ENCODE results near the gene TMEM114.
"Not testable (repeated sequence)": the region's sequence is repeated elsewhere in the genome, so short reads cannot be mapped to it uniquely, and the experiment has no call there.

Gene TMEM114

DNA sequence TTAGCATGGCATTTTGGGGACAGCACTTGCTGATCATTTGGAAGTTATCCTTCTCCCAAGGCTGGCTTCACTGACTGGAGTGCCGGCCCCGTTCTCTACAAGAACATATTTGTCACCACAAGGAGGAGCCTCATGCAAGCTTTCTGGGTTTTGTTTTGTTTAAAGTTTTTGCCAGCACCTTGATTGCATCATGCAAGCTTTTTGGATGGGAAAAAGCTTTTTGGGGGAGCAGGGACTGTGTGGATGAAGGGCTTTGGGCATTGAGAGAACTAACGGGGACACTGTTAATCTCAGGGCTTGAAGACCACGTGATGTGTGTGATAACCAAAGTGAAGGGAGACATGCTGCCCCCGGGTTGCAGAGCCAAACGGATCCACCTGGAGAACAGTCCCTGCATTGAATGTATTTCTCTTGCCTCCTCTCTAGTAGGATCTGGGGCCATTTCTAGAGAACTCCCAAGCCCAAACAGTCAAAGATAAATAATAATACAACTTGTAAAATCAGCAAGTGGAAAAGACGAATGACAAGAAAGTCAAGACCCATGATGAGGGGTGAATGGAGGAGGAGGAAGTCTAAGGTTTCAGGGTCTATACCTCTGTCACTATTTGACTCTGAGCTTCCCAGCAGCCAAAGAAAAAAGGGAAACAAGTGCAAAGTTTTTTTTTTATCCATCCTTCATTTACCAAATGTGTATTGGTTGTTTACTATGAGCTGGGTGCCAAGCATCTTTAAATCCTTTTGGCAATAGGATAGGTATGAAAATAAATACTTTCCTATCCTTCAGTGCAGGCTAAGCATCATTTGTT lies 17.2 kb downstream of the TMEM114 start:
- peak; percentile 71 for DNase-seq

DNA sequence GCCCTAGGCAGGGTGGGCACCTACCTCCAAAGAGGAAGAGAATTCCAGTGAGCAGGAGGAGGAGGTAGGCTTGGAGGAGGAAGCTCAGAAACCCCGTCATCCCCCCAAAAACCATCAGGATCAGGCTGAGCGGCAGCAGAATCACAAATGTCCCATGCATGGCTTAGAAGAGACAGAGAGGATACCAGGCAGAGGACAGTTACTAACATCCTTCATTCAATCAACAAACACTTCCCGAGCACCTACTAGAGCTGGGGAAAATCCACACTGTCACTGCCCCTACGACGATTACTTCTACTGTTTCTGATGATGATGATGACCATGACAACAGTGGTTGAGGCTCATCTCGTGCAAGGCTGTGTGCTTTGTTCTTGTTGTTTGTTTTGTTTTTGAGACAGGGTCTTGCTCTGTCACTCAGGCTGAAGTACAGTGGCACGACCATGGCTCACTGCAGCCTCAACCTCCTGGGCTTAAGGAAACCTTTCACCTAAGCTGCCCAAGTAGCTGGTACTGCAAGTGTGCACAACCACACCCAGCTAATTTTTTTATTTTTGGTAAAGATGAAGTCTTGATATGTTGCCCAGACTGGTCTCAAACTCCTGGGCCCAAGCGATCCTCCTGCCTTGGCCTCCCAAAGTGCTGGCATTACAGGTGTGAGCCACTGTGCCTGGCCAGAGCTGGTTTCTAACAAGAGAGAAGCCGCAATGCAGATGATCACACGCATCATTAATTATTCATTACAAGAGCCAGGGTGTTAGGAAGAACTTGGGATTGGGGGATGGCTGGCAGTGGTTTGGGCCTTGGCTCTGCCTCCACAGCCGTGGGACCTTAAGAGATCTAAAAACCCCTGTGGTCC lies 18.0 kb downstream of the TMEM114 start:
- DNase-seq: no peak

DNA sequence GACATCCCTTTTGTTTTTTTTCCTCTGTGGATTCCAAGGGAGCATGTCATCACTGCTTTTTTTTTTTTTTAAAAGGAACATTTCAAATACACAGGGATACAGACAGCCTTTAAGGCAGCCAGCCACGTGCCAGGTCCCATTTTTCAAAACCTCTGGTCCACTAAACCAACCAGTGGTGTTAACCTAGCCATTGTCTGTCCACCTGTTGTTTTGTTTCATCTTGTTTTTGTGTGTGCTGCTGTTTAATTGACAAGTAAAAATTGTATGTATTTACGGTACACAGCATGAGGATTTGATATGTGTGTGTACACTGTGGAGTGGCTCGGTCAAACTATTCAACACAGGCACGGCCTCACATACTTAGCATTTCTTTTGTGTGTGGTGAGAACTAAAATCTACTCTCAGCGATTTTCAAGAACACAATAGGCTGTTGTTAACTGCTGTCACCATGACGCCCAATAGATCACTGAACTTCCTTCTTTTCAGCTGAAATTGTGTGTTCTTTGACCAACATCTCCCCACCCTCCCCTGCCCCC lies 19.2 kb downstream of the TMEM114 start:
- DNase-seq: peak; percentile 69

DNA sequence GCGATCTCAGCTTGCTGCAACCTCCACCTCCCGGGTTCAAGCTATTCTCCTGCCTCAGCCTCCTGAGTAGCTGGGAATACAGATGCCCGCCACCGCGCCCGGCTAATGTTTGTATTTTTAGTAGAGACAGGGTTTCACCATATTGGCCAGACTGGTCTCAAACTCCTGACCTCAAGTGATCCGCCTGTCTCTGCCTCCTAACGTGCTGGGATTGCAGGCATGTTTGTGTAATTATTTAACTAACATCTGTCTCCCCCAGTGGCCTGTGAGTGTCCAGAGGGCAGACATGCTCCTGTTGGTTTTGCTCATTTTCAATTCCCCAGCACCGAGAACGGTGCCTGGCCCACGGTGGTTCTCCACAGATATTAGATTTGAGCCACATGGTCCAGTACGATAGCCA lies 19.9 kb downstream of the TMEM114 start:
- DNase-seq: peak; percentile 60

- DNase-seq: peak; percentile 61
These were observed 20.5 kb downstream of the TMEM114 start for GRCh38 chr16:8569650-8570346.

GRCh38 chr16:8568231-8568617 lies 22.1 kb downstream of the TMEM114 start:
- DNase-seq: no peak

GRCh38 chr16:8567355-8568230 lies 22.7 kb downstream of the TMEM114 start:
- peak; percentile 94 for DNase-seq

DNA sequence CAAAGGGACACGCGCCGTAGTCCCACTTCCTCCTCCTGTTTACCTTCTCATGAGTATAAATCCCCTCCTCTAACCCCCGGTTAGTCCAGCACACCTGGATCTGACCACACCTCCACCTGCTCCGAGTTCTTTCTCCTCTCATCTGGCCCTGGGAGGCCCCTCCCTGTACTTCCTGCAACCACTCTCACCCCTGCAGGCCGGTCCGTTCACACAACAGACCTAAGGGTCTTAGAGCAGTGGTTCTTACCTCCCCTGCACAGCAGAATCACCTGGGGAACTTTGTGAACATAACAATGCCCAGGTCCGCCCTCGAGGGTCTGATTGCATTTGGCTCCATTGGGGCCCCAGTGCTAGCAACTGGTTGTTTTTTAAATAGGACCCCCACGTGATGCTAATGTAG lies 24.8 kb downstream of the TMEM114 start:
- peak; percentile 62 for DNase-seq

- no peak for DNase-seq
These were observed 25.4 kb downstream of the TMEM114 start for GRCh38 chr16:8564934-8565345.

- not testable (repeated sequence) for DNase-seq
These were observed 26.3 kb downstream of the TMEM114 start for GRCh38 chr16:8563944-8564540.

GRCh38 chr16:8561496-8561895 lies 28.8 kb downstream of the TMEM114 start:
- no peak for DNase-seq

DNA sequence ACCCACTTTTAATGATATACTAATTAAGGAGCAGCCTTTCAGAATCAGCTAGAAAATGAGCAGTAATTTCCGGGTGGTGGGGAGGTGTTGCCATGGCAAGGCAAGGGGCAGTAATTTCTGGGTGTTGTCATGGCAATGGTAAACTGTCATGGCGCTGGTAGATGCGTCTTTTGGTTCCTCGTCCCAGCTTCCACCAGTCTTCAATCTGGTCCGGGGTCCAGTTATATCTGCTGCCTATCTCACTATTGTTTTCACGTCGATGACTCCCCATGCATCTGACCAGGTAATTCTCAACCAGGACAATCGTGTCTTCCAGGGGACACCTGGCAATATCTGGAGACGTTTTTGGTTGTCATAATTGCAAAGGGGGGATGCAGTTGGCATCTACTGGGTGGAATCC lies 34.9 kb downstream of the TMEM114 start:
- no peak for DNase-seq

DNA sequence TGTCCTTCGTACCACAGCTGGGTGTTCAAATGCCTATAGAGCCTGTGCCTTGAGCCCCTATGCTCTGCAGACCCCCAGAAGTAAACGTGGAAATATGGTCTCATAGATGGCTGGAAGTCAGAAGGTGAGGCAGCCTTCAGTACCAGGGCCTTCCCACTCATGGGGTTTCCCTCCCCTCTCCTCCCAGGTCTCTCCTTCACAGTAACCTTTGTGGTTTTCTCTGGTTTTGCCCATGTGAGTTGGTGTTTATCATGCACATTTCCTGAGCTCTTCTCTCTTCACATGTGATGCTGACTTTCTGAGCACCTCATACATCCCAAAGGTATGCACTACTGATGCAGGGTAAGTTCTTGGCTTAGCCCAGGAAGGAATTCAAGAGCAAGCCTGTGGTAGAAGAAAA lies 35.4 kb downstream of the TMEM114 start:
- no peak for DNase-seq

GRCh38 chr16:8554022-8554421 lies 36.3 kb downstream of the TMEM114 start:
- DNase-seq: no peak

DNA sequence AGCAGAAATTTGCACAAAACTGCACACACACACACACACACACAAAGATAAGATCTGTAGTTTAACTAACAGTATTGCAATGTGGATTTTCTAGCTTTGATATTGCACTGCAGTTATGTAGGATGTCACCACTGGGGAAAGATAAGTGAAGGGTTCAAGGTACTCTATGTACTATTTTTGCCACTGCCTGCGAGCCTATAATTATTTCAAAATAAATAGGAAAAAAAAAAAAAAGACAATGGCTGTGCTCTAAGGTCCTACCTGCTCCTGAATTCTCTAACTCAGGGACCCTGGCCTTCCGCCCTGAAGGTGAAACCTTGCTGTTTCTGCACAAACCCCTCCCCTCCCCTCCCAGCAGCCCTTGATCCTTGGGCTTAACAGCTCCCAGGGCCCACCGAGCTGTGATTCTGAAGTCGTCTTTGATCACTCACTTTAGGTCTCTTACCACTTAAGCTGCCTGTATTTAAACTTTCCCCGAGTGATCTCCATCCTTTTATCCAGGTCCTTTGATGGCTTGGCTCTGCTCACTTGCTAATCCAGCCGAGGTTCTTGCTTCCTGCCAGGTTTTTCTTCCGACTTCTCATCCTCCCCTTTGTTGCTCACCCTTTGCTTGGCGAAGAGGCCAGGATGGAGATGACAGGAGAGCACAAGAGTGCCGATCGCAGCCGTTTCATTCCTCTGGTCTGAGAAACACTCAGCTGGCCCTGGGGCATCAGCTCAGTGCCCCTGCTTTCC lies 37.7 kb downstream of the TMEM114 start:
- DNase-seq: no peak

DNA sequence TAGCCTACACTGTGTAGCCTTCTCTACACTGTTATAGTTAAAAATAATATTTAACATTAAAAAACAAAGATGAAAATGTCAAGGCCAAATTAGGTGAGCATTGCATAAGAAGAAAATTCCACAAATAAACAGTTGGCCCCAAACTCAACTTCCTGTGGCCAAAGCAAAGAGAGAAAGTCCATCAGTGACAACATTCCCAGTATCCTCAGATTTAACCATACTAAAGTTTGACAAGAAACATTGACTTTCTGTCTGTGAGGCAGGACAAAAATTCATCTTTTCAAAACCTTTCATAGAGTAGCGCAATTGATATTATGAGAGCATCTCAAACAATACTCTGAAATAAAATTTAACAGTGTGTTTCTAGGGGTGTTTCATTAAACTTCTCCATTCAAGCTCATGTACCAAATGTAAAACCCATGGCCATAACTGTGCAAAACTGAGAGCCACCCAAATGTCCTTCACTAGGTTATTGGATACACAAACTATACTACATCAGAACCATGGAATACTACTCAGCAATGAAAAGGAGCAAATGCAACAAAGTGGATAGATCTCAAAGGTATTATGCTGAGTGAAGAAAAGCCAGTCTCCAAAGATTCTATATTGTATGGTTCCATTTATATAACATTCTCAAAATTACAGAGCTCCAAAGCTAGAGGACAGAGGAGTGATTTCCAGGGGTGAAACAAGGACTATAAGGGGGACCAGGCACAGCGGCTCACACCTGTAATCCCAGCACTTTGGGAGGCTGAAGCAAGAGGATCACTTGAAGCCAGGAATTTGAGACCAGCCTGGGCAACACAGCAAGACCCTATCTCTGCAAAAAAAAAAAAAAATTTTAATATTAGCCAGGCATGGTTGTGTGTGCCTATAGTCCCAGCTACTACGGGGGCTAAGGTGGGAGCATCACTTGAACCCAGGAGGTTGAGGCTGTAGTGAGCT lies 38.7 kb downstream of the TMEM114 start:
- no peak for DNase-seq

DNA sequence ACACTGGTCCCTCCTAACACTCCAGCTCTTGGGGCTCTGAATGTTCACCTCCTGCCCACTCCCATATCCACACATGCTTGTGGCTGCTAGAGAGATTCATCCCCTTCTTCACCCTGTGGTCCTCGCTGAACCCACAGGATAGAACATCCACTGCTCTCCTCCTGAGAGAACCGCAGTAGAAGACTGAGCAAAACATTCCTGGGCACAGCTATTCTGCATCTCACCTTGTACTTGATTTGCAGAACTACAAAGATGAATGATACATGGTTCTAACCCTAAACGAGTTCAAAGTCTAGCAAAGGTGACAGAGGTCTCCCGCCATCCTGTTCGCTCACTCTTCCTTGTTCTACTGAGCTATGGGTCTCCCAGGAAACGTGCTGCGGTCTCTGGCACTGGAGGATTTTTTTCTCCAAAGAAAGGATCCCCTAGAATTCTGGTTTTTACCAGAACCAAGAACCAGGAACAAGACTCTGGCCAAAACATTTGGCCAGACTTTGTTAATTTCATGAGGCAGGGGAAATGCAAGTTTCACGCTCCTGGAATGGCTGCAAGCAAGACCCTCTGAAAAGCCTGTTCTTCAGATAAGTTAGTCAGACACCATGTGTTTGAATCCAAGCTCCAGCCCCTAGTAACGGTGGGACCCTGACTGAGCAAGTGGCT lies 39.5 kb downstream of the TMEM114 start:
- no peak for DNase-seq

- no peak for DNase-seq
These were observed 40.4 kb downstream of the TMEM114 start for GRCh38 chr16:8549843-8550412.

DNA sequence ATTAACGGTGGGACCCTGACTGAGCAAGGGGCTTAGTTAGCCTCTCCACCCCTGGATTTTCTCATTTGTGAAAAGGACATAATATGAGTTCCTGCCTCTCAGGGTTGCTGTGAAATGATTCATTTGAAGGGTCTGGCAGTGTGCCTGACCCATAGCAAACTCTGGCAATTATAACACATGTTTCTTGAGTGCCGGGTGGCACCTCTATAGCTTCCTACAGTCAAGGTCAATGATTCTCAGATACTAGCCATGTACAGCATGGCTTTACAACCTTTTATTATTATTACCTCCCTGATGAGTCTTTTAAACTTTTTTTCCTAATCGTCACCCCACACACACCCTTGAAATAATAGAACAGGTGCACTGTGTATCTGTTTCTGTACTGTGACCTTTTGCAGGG lies 42.1 kb downstream of the TMEM114 start:
- DNase-seq: no peak
